Ovary (tissue), 3 donors: ENCODE results near the gene PCDHB12.

Source experiments
- EP300 ChIP-seq: sonication (generic); formaldehyde crosslinking; IDR thresholded peaks from one replicate; pipeline ENCODE4 v1.6.1; 2017; ENCODE audit warnings: antibody characterized with exemption
- POLR2A ChIP-seq: fragments of 450-650 bp; IDR thresholded peaks from one replicate; pipeline ENCODE4 v1.6.1; 2017; ENCODE audit warnings: antibody characterized with exemption, mild to moderate bottlenecking, moderate library complexity
- TF ChIP-seq, protein P1 (sequence below), 3 donors: fragments of 450-650 bp in 2 of 3; fragments of 200-600 bp in 1 of 3; IDR thresholded peaks; one replicate each; pipeline versions ENCODE4 v1.5.1 to v1.8.0; 2016 to 2022; ENCODE audit warnings: antibody characterized with exemption in 3 of 3, mild to moderate bottlenecking in 1 of 3
- donor health status: DM: no; HTN: no; CAD: no.

DNA sequence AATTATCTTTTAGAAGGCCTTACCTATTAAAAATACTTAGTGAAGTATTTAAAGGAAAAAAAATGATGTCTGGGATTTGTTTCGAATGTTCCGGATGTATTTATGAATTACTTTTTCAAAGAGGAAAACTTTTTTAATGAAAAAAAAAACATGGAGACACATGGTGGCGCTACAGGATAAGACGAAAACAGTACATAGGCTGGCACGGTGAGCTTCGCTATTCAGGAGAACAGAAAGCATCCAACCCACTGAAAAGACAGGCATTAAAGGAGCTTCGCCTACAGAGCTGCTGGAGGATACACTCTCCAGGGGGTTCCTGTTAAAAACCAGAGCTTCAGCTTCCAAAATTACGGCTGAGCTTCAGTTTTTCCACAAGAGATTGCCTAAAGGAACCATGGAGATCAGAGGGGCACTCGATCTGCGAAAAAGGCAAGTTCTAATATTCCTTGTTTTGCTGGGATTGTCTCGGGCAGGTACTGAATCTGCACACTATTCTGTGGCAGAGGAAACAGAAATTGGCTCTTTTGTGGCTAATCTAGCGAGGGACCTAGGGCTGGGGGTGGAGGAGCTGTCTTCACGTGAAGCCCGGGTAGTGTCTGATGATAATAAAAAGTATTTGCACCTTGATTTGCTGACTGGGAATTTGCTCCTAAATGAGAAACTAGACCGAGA lies 14.7 kb downstream of the PCDHB12 start, which contains the start of gene PCDHB14:
- TF ChIP-seq, protein P1, sequence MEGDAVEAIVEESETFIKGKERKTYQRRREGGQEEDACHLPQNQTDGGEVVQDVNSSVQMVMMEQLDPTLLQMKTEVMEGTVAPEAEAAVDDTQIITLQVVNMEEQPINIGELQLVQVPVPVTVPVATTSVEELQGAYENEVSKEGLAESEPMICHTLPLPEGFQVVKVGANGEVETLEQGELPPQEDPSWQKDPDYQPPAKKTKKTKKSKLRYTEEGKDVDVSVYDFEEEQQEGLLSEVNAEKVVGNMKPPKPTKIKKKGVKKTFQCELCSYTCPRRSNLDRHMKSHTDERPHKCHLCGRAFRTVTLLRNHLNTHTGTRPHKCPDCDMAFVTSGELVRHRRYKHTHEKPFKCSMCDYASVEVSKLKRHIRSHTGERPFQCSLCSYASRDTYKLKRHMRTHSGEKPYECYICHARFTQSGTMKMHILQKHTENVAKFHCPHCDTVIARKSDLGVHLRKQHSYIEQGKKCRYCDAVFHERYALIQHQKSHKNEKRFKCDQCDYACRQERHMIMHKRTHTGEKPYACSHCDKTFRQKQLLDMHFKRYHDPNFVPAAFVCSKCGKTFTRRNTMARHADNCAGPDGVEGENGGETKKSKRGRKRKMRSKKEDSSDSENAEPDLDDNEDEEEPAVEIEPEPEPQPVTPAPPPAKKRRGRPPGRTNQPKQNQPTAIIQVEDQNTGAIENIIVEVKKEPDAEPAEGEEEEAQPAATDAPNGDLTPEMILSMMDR (IDR thresholded peaks at IDR 0.05) = no peak
- TF ChIP-seq POLR2A (no peak), EP300 (no peak)
